ENCODE measurements around the gene ATP6V0C. TPM values are rescaled to one million over a fixed set of nuclear protein-coding genes. Genes with fewer than 3 reads are reported as not detected.

Gene ATP6V0C
- total RNA-seq, 1 experiment from 2014 or later, result 260 TPM

DNA sequence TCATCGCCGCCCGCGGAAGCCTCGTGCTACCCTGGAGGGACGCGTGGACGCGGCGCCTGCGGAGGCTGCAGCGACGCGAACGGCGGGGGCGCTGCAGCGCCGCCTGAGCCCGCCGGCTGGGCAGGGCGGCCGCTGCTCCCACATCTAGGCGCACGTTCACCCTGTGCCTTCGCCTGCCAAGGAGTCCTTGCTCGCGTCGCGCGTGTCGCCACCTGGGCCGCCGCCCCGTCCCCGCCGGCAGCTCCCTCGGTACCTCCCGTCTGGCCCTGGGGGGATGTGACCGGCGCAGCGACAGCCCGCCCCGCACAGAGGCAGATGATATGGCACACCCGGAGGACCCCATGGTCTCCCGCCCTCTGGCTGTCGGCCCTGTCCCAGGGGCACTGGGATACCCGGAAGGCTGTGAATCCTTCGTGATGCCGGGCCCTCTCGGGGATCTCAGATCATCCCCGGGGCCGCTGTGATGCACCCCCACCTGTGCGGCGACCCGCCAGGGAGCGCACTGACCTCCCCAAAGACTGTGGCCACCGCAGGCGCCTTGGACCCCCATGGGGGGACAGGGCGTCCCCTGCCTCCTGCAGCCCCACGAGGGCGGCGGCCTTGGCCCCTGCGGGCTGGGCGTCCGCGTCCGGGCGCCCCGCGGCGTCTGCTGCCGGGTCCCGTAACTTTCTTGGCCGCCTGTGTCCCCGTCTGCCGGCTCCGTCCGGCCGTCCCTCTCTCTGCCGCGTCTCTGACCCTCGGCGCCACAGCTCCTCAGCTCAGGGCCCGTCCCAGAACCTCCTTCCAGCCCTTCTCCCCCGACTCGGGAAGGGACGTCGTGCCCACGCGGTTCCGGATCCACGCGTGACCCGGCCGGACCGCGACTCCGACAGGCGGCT is 39.5 kb upstream of the ATP6V0C start:
- peak overlapping the region; percentile 79 for H3K4me3 Mint-ChIP-seq (ENCODE audit: low read depth, unreplicated experiment)
- intact Hi-C loops (cut with micrococcal nuclease; ENCODE audit: unreplicated experiment), result no loop called here
- H3K4me1 Mint-ChIP-seq (ENCODE audit: low read depth, unreplicated experiment), result peaks cover 36% of the 10 kb centered on the region
- no peaks in the 10 kb centered on the region for H3K9me3 Mint-ChIP-seq (ENCODE audit: low read depth, unreplicated experiment)
- peak; percentile 16 for TF ChIP-seq CTCF (IDR thresholded peaks at IDR 0.05; ENCODE audit: unreplicated experiment)
- H3K27ac Mint-ChIP-seq (ENCODE audit: unreplicated experiment), result peak overlapping the region; percentile 36
- CTCF ChIA-PET, result interaction anchor here (0.7 kb wide), 1 partner anchor 42 kb away, joined by 5 read pairs; no protein-coding TSS in a partner anchor
- H3K36me3 Mint-ChIP-seq (ENCODE audit: insufficient read depth, unreplicated experiment), result peaks cover 32% of the 10 kb centered on the region
- no TSS peak for BruUV-seq (replicated peaks)
- H3K27me3 Mint-ChIP-seq (ENCODE audit: unreplicated experiment), result peaks cover 37% of the 10 kb centered on the region
- DNase-seq, result peak; percentile 60

DNA sequence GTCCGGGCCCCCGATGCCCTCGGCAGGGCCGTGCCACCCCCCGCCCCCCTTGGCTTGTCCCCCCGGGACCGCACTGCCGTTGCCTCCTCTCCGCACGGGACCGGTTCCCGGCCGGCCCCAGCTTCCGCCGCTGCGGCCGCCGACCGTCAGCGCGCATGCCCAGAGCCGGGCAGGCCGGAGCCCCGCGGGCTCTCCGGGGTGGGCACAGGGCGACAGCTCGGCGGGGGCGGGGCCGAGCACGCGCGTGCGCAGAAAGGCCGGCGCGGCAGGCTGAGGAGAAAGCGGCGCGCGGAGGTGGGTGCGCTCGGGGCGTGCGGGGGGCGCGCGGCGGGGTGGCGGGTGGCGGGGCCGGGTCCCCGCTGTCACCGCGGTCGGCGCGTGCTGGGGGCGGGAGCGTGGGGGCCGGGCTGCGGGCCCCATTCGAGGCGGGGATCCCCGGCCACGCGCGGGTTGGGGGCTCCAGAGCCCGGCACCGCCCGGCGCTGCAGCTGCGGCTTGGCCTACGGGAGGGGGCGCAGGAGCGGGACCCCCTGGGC is 38.8 kb upstream of the ATP6V0C start, which contains the start of gene TBC1D24:
Gene TBC1D24 (plus strand): TSS at position 251 of the 536 bp plus-strand sequence. CDS start 21,022 bp downstream, outside the sequence.
- peaks cover 31% of the 10 kb centered on the region for H3K4me1 Mint-ChIP-seq (ENCODE audit: low read depth, unreplicated experiment)
- H3K9me3 Mint-ChIP-seq (ENCODE audit: low read depth, unreplicated experiment), result no peaks in the 10 kb centered on the region
- CTCF ChIA-PET, result no interaction called here
- no TSS peak for BruUV-seq (replicated peaks)
- no peak for TF ChIP-seq CTCF (IDR thresholded peaks at IDR 0.05; ENCODE audit: unreplicated experiment)
- peak within 1 kb of the TSS; percentile 36 for H3K27ac Mint-ChIP-seq (ENCODE audit: unreplicated experiment)
- H3K36me3 Mint-ChIP-seq (ENCODE audit: insufficient read depth, unreplicated experiment), result peaks cover 32% of the 10 kb centered on the region
- H3K4me3 Mint-ChIP-seq (ENCODE audit: low read depth, unreplicated experiment), result peak within 1 kb of the TSS; percentile 79
- H3K27me3 Mint-ChIP-seq (ENCODE audit: unreplicated experiment), result peaks cover 30% of the 10 kb centered on the region
- DNase-seq, result peak; percentile 95
- intact Hi-C loops (cut with micrococcal nuclease; ENCODE audit: unreplicated experiment), result no loop called here

- H3K4me3 Mint-ChIP-seq (ENCODE audit: low read depth, unreplicated experiment), result peak overlapping the region; percentile 79
- no TSS peak for BruUV-seq (replicated peaks)
- CTCF ChIA-PET, result no interaction called here
- H3K4me1 Mint-ChIP-seq (ENCODE audit: low read depth, unreplicated experiment), result peaks cover 28% of the 10 kb centered on the region
- H3K36me3 Mint-ChIP-seq (ENCODE audit: insufficient read depth, unreplicated experiment), result peaks cover 32% of the 10 kb centered on the region
- TF ChIP-seq CTCF (IDR thresholded peaks at IDR 0.05; ENCODE audit: unreplicated experiment), result no peak
- intact Hi-C loops (cut with micrococcal nuclease; ENCODE audit: unreplicated experiment), result no loop called here
- H3K9me3 Mint-ChIP-seq (ENCODE audit: low read depth, unreplicated experiment), result no peaks in the 10 kb centered on the region
- no peak overlapping the region for H3K27ac Mint-ChIP-seq (ENCODE audit: unreplicated experiment)
- peak; percentile 63 for DNase-seq
- peaks cover 23% of the 10 kb centered on the region for H3K27me3 Mint-ChIP-seq (ENCODE audit: unreplicated experiment)
Observed at GRCh38 chr16:2475413-2476344, 38.1 kb upstream of the ATP6V0C start.

DNA sequence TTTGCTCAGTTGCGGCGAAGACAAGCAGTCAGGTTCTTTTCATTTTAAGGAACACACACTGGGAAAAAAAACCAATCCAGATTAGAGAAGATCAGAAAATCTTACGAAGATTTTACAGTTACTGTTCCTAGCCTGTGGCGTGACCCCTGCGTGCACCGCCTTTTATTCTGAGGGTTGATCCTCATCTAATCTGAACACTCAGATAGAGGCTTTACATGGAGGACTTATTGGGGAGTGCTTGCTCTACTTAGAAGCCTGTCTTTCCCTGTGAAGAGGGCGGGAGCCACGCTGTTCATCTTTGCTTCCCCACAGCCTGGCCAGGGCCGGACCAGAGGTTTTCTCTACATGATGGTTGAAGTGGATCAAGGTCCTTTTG is 37.4 kb upstream of the ATP6V0C start:
- no TSS peak for BruUV-seq (replicated peaks)
- H3K4me3 Mint-ChIP-seq (ENCODE audit: low read depth, unreplicated experiment), result peak overlapping the region; percentile 79
- intact Hi-C loops (cut with micrococcal nuclease; ENCODE audit: unreplicated experiment), result no loop called here
- H3K27me3 Mint-ChIP-seq (ENCODE audit: unreplicated experiment), result peaks cover 20% of the 10 kb centered on the region
- CTCF ChIA-PET, result no interaction called here
- TF ChIP-seq CTCF (IDR thresholded peaks at IDR 0.05; ENCODE audit: unreplicated experiment), result no peak
- H3K36me3 Mint-ChIP-seq (ENCODE audit: insufficient read depth, unreplicated experiment), result peaks cover 32% of the 10 kb centered on the region
- DNase-seq, result no peak
- no peak overlapping the region for H3K27ac Mint-ChIP-seq (ENCODE audit: unreplicated experiment)
- H3K9me3 Mint-ChIP-seq (ENCODE audit: low read depth, unreplicated experiment), result no peaks in the 10 kb centered on the region
- H3K4me1 Mint-ChIP-seq (ENCODE audit: low read depth, unreplicated experiment), result peaks cover 28% of the 10 kb centered on the region
